GM21723 (cell line): ENCODE data around the gene KCNJ16.
A peak's percentile ranks its signal among the peaks of the same experiment; 100 is the strongest.

ENCODE experiments used
- ATAC-seq: cut with Tn5 transposase; IDR thresholded peaks from one replicate; pipeline ENCODE4 v1.9.1; 2021; ENCODE audit warnings: mild to moderate bottlenecking, moderate library complexity; ENCODE audit not compliant: unreplicated experiment

Gene KCNJ16

GRCh38 chr17:70123193-70123592 lies 48.2 kb downstream of the KCNJ16 start:
- no peak for ATAC-seq

GRCh38 chr17:70124723-70125122 lies 49.7 kb downstream of the KCNJ16 start:
- ATAC-seq: no peak

GRCh38 chr17:70127221-70127873 lies 52.3 kb downstream of the KCNJ16 start:
- no peak for ATAC-seq

GRCh38 chr17:70128727-70129238 lies 53.8 kb downstream of the KCNJ16 start:
- no peak for ATAC-seq

- no peak for ATAC-seq
Observed at GRCh38 chr17:70130289-70130688, 55.3 kb downstream of the KCNJ16 start.

GRCh38 chr17:70132505-70132904 lies 57.5 kb downstream of the KCNJ16 start:
- no peak for ATAC-seq

- no peak for ATAC-seq
Observed at GRCh38 chr17:70134042-70134441, 59.0 kb downstream of the KCNJ16 start.

GRCh38 chr17:70134777-70135176 lies 59.8 kb downstream of the KCNJ16 start:
- no peak for ATAC-seq

- no peak for ATAC-seq
Observed at GRCh38 chr17:70136131-70136530, 61.1 kb downstream of the KCNJ16 start.

GRCh38 chr17:70137451-70138230 lies 62.6 kb downstream of the KCNJ16 start:
- peak; percentile 100 for ATAC-seq

GRCh38 chr17:70138291-70138865 lies 63.4 kb downstream of the KCNJ16 start:
- no peak for ATAC-seq

GRCh38 chr17:70139449-70139993 lies 64.5 kb downstream of the KCNJ16 start:
- ATAC-seq: no peak

GRCh38 chr17:70144260-70144846 lies 69.3 kb downstream of the KCNJ16 start:
- ATAC-seq: no peak

- no peak for ATAC-seq
Observed at GRCh38 chr17:70153210-70153609, 78.2 kb downstream of the KCNJ16 start.

GRCh38 chr17:70157151-70157550 lies 82.1 kb downstream of the KCNJ16 start:
- ATAC-seq: no peak

GRCh38 chr17:70158180-70158579 lies 83.2 kb downstream of the KCNJ16 start:
- ATAC-seq: no peak

- ATAC-seq: no peak
Observed at GRCh38 chr17:70158591-70158990, 83.6 kb downstream of the KCNJ16 start.

GRCh38 chr17:70159980-70160379 lies 85.0 kb downstream of the KCNJ16 start:
- no peak for ATAC-seq

GRCh38 chr17:70161519-70161918 lies 86.5 kb downstream of the KCNJ16 start:
- no peak for ATAC-seq

- ATAC-seq: no peak
Observed at GRCh38 chr17:70165383-70165782, 90.4 kb downstream of the KCNJ16 start.

- ATAC-seq: no peak
Observed at GRCh38 chr17:70166615-70167014, 91.6 kb downstream of the KCNJ16 start.
